ENCODE data around the gene ADGRG3.

- TF ChIP-seq EZH2 (IDR thresholded peaks at IDR 0.05; ENCODE audit: borderline replicate concordance, insufficient read depth, low read depth, low read length, poor library complexity, severe bottlenecking) (no peak), CTCF (IDR thresholded peaks at IDR 0.05) (no peak)
Observed at GRCh38 chr16:57619606-57620334, 48.3 kb upstream of the ADGRG3 start.
